ENCODE results near the gene STIMATE.

The STIMATE gene

DNA sequence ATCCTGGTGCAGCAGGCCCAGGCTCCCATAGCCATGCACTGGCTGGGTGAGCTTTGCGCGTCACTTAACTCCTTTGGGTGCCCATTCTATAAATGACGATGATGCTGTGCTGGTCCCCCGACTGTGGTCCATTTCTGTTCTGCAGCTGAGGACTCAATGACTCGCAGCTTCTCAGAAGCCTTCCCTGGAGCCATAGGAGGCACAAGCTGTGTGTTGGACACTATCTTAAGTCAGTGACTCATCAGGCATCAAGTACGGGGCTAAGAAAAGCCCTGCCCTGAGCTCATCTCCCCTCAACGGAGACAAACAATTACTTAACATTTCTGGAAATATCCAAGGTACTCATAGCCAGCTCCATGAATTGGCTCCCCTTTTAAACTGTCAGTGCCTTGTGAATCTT is 48.7 kb downstream of the STIMATE start:
- no peak overlapping the region for H3K4me2 ChIP-seq (ENCODE audit: low read length)
- H3K79me2 ChIP-seq = no peaks in the 10 kb centered on the region
- H3K9ac ChIP-seq = no peak overlapping the region
- no peaks in the 10 kb centered on the region for H3K36me3 ChIP-seq (ENCODE audit: control insufficient read depth, insufficient read depth, low read length)
- TF ChIP-seq, protein P1, sequence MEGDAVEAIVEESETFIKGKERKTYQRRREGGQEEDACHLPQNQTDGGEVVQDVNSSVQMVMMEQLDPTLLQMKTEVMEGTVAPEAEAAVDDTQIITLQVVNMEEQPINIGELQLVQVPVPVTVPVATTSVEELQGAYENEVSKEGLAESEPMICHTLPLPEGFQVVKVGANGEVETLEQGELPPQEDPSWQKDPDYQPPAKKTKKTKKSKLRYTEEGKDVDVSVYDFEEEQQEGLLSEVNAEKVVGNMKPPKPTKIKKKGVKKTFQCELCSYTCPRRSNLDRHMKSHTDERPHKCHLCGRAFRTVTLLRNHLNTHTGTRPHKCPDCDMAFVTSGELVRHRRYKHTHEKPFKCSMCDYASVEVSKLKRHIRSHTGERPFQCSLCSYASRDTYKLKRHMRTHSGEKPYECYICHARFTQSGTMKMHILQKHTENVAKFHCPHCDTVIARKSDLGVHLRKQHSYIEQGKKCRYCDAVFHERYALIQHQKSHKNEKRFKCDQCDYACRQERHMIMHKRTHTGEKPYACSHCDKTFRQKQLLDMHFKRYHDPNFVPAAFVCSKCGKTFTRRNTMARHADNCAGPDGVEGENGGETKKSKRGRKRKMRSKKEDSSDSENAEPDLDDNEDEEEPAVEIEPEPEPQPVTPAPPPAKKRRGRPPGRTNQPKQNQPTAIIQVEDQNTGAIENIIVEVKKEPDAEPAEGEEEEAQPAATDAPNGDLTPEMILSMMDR (IDR thresholded peaks at IDR 0.05) = no peak
- H3K4me1 ChIP-seq = no peaks in the 10 kb centered on the region
- H3K9me3 ChIP-seq (ENCODE audit: control insufficient read depth, low read length) = no peaks in the 10 kb centered on the region
- no peak overlapping the region for H3K4me3 ChIP-seq (ENCODE audit: low read depth, low read length)
- H2AFZ ChIP-seq = no peak overlapping the region
- no peak overlapping the region for H3K27ac ChIP-seq
- no peaks in the 10 kb centered on the region for H3K27me3 ChIP-seq (ENCODE audit: control insufficient read depth, insufficient read depth, low read length)

DNA sequence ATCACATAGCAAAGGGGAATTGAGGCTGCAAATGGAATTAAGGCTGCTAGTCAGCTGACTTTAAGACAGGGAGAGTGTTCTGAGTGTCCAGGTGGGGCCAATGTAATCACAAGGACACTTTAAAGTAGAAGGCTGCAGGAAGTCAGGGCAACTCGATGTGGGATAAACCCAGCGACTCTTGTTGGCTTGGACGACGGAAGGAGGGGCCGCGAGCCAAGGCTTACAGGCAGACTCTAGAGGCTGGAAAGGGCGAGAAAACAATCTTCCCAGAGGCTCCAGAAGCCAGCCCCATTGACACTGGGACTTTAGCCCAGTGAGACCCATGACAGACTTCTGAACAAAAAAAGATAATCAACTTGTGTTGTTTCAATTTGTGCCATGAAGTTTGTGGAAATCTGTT is 49.6 kb downstream of the STIMATE start:
- Histone ChIP-seq H3K27ac (no peak overlapping the region), H3K9me3 (ENCODE audit: control insufficient read depth, low read length) (no peaks in the 10 kb centered on the region), H3K9ac (no peak overlapping the region), H3K4me1 (no peaks in the 10 kb centered on the region), H3K4me3 (ENCODE audit: low read depth, low read length) (no peak overlapping the region), H2AFZ (no peak overlapping the region), H3K36me3 (ENCODE audit: control insufficient read depth, insufficient read depth, low read length) (no peaks in the 10 kb centered on the region), H3K27me3 (ENCODE audit: control insufficient read depth, insufficient read depth, low read length) (no peaks in the 10 kb centered on the region), H3K4me2 (ENCODE audit: low read length) (no peak overlapping the region), H3K79me2 (no peaks in the 10 kb centered on the region)
- TF ChIP-seq, protein P1 (IDR thresholded peaks at IDR 0.05) = no peak

DNA sequence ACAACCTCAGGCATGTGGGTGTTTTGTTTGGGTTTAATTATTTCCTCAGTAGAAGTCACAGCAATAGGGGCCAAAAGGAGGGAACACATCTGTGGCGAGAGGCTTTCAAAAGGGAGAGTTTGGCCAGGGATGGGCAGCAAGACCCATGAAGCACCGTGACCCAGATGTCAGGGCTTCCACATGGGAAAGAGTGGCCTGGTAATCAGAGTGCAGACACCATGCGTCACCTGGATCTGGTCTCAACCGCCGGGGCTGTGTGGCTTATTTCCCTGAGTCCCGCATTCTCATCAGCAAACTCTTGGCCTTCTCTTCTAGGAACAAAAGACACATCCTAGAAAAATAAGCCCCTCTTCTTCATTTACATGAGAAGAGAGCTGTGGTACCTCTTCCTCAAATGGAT is 50.1 kb downstream of the STIMATE start:
- Histone ChIP-seq H3K4me1 (no peaks in the 10 kb centered on the region), H3K27ac (no peak overlapping the region)

DNA sequence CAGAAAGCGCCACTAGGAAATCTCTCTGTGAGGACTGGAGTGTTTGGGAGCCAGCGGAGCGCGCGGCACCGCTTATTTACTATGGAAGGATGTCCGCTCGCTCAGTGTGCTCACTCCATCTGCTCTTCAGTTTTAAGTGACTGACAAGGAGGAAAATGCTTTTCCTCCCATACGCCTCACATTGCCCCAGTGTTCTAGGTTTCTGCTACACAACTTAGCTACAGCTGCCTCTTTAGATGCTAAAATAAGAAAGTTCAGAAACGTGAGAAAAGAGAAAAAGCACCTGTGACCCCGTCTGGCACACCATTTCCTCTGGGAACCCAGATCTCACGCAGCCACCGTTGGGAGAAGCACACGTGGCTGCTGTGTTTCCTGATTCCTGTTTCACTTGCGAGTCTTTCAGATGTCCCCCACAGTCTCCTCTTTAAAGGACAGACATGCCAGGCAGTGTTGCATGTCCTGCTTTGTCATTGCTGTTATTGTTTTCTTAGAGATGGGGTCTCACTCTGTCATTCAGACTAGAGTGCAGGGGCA is 50.8 kb downstream of the STIMATE start:
- TF ChIP-seq, protein P1 (IDR thresholded peaks at IDR 0.05) = no peak
- Histone ChIP-seq H3K4me1 (no peaks in the 10 kb centered on the region), H3K27ac (no peak overlapping the region)

More for the DNA sequence above, 50.1 kb downstream of the STIMATE start:
- no peaks in the 10 kb centered on the region for H3K9me3 ChIP-seq (ENCODE audit: control insufficient read depth, low read length)
- no peaks in the 10 kb centered on the region for H3K27me3 ChIP-seq (ENCODE audit: control insufficient read depth, insufficient read depth, low read length)
- no peak overlapping the region for H3K4me2 ChIP-seq (ENCODE audit: low read length)
- H3K9ac ChIP-seq = no peak overlapping the region
- no peaks in the 10 kb centered on the region for H3K79me2 ChIP-seq
- H2AFZ ChIP-seq = no peak overlapping the region
- TF ChIP-seq, protein P1 (IDR thresholded peaks at IDR 0.05) = no peak
- no peak overlapping the region for H3K4me3 ChIP-seq (ENCODE audit: low read depth, low read length)
- H3K36me3 ChIP-seq (ENCODE audit: control insufficient read depth, insufficient read depth, low read length) = no peaks in the 10 kb centered on the region

DNA sequence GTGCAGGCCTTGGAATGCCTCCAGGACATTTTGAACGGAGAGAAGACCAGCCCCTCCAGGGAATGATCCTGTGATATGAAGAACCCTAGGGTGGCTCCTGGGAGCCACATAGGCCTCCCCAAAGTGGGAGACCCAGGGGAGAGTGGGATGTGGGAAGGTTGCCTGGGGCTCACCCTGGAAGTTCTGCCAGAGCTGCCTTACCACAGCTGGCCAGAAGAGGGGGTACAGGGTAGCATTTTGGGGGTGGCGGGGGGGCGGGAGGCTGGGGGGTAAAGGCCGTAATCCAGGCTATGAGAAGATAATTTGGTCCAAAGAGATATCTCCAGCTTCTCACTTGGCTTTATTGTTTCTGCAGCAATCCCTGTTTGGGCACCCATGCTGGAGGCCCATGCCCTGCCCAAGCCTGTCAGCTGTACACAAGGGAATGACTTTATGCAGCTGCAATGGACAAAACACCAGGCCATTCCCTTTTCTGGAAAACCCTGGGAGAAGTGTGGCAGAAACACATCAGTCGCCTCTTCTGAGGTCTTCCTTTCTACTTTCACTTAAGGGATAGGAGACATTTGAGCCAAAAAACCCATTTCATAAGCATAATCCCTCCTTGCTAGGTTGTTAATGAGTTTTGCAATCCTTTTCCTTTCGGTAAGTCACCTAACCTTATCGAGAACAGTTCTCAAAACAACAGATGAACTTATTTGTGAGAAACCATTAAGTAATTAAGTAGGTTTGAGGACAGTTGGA is 51.5 kb downstream of the STIMATE start:
- Histone ChIP-seq H3K4me1 (no peaks in the 10 kb centered on the region), H3K4me3 (ENCODE audit: low read depth, low read length) (no peak overlapping the region), H3K27me3 (ENCODE audit: control insufficient read depth, insufficient read depth, low read length) (no peaks in the 10 kb centered on the region), H3K9me3 (ENCODE audit: control insufficient read depth, low read length) (no peaks in the 10 kb centered on the region), H3K9ac (no peak overlapping the region), H3K36me3 (ENCODE audit: control insufficient read depth, insufficient read depth, low read length) (no peaks in the 10 kb centered on the region), H3K27ac (no peak overlapping the region), H2AFZ (no peak overlapping the region), H3K4me2 (ENCODE audit: low read length) (no peak overlapping the region), H3K79me2 (no peaks in the 10 kb centered on the region)
- TF ChIP-seq, protein P1 (IDR thresholded peaks at IDR 0.05) = peak; percentile 23

More for the DNA sequence above, 50.8 kb downstream of the STIMATE start:
- Histone ChIP-seq H3K9me3 (ENCODE audit: control insufficient read depth, low read length) (no peaks in the 10 kb centered on the region), H3K27me3 (ENCODE audit: control insufficient read depth, insufficient read depth, low read length) (no peaks in the 10 kb centered on the region), H2AFZ (no peak overlapping the region), H3K9ac (no peak overlapping the region), H3K36me3 (ENCODE audit: control insufficient read depth, insufficient read depth, low read length) (no peaks in the 10 kb centered on the region), H3K79me2 (no peaks in the 10 kb centered on the region), H3K4me2 (ENCODE audit: low read length) (no peak overlapping the region), H3K4me3 (ENCODE audit: low read depth, low read length) (no peak overlapping the region)

All from parathyroid adenoma (tissue), 2 donors.